Neural cell (in vitro differentiated cells): Measurements from ENCODE around the gene GATAD2A.

Experiments used
- EP300 ChIP-seq: fragments of 450-650 bp; conservative IDR thresholded peaks from 2 replicates; pipeline ENCODE4 v1.6.1; 2014; ENCODE audit warnings: antibody characterized with exemption, mild to moderate bottlenecking, moderate library complexity; ENCODE audit not compliant: poor library complexity, severe bottlenecking
- EZH2 ChIP-seq: fragments of 200-600, 300-800 bp; shearing (Covaris generic), sonication (generic); IDR thresholded peaks from 2 replicates; pipeline ENCODE4 v1.6.1; 2014; ENCODE audit warnings: antibody characterized with exemption, low read length, borderline replicate concordance, mild to moderate bottlenecking; ENCODE audit not compliant: insufficient read depth, poor library complexity, severe bottlenecking
- MXI1 ChIP-seq: fragments of 450-650 bp; conservative IDR thresholded peaks from 2 replicates; pipeline ENCODE4 v1.6.1; 2014; ENCODE audit warnings: antibody characterized with exemption, mild to moderate bottlenecking; ENCODE audit not compliant: poor library complexity, severe bottlenecking
- POLR2AphosphoS5 ChIP-seq: IDR thresholded peaks from 2 replicates; pipeline ENCODE4 v1.6.1; 2012
- RAD21 ChIP-seq: fragments of 450-650 bp; conservative IDR thresholded peaks from 2 replicates; pipeline ENCODE4 v1.6.1; 2014; ENCODE audit warnings: antibody characterized with exemption, mild to moderate bottlenecking, moderate library complexity
- SMC3 ChIP-seq: fragments of 450-650 bp; conservative IDR thresholded peaks from 2 replicates; pipeline ENCODE4 v1.6.1; 2014; ENCODE audit warnings: antibody characterized with exemption, mild to moderate bottlenecking, moderate library complexity; ENCODE audit not compliant: poor library complexity
- TAF1 ChIP-seq: IDR thresholded peaks from 2 replicates; pipeline ENCODE4 v1.6.1; 2012; ENCODE audit warnings: low read depth
- TF ChIP-seq, protein P1 (sequence below): fragments of 450-650 bp; IDR thresholded peaks from 2 replicates; pipeline ENCODE4 v1.5.1; 2014; ENCODE audit warnings: antibody characterized with exemption, mild to moderate bottlenecking, moderate library complexity; ENCODE audit not compliant: poor library complexity, severe bottlenecking
- TF ChIP-seq, protein P2 (sequence below): IDR thresholded peaks from 2 replicates; pipeline ENCODE4 v1.6.1; 2012; ENCODE audit warnings: borderline replicate concordance

DNA sequence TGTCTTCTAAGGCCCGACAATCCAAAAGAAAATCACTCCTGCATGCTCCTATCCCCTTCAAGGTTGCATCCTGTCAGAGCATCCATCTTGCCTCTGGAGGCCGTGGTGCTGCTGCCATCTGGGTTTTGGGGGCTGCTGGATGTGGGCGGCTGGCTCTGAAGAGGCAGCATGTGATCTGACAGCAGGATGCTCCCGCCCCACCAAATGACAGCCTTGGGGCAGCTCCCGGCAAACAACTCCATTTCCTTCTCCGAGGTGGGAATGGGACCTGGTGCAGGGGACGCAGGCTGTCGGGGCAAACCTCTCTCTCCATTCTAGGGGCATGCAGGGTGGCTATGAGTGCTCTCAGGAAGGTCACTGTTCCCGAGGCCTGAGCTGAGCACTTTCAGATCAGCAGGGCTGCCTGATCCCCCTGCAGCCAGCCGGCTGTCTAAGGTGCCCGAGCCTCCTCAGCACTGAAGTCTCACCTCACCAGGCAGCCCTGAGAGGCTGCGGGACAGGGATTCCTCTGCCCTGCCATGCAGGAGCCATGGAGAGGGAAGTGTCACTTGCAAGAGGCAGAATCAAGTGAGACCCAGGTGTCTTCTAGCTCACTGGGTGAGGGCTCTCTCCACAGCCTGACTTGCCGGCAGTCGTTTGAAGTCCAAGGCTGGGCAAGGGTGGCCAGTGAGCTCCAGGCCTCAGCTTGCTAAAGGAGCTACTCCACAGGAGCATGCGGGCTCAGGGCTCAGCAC is 81.0 kb downstream of the GATAD2A start:
- TF ChIP-seq, protein P1, sequence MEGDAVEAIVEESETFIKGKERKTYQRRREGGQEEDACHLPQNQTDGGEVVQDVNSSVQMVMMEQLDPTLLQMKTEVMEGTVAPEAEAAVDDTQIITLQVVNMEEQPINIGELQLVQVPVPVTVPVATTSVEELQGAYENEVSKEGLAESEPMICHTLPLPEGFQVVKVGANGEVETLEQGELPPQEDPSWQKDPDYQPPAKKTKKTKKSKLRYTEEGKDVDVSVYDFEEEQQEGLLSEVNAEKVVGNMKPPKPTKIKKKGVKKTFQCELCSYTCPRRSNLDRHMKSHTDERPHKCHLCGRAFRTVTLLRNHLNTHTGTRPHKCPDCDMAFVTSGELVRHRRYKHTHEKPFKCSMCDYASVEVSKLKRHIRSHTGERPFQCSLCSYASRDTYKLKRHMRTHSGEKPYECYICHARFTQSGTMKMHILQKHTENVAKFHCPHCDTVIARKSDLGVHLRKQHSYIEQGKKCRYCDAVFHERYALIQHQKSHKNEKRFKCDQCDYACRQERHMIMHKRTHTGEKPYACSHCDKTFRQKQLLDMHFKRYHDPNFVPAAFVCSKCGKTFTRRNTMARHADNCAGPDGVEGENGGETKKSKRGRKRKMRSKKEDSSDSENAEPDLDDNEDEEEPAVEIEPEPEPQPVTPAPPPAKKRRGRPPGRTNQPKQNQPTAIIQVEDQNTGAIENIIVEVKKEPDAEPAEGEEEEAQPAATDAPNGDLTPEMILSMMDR: no peak
- TF ChIP-seq RAD21: no peak
- TF ChIP-seq, protein P2, sequence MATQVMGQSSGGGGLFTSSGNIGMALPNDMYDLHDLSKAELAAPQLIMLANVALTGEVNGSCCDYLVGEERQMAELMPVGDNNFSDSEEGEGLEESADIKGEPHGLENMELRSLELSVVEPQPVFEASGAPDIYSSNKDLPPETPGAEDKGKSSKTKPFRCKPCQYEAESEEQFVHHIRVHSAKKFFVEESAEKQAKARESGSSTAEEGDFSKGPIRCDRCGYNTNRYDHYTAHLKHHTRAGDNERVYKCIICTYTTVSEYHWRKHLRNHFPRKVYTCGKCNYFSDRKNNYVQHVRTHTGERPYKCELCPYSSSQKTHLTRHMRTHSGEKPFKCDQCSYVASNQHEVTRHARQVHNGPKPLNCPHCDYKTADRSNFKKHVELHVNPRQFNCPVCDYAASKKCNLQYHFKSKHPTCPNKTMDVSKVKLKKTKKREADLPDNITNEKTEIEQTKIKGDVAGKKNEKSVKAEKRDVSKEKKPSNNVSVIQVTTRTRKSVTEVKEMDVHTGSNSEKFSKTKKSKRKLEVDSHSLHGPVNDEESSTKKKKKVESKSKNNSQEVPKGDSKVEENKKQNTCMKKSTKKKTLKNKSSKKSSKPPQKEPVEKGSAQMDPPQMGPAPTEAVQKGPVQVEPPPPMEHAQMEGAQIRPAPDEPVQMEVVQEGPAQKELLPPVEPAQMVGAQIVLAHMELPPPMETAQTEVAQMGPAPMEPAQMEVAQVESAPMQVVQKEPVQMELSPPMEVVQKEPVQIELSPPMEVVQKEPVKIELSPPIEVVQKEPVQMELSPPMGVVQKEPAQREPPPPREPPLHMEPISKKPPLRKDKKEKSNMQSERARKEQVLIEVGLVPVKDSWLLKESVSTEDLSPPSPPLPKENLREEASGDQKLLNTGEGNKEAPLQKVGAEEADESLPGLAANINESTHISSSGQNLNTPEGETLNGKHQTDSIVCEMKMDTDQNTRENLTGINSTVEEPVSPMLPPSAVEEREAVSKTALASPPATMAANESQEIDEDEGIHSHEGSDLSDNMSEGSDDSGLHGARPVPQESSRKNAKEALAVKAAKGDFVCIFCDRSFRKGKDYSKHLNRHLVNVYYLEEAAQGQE: no peak
- TF ChIP-seq EZH2: no peak
- TF ChIP-seq TAF1: no peak
- TF ChIP-seq EP300: no peak
- no peak for TF ChIP-seq POLR2AphosphoS5
- TF ChIP-seq SMC3: no peak
- TF ChIP-seq MXI1: no peak
